ENCODE results near the gene MAP7D1. TPM values are rescaled to one million over a fixed set of nuclear protein-coding genes. Genes with fewer than 3 reads are reported as not detected.

Gene MAP7D1
- total and polyA plus RNA-seq, 10 of the 15 experiments (the other 5 are each of a cell fraction or from before 2014, with no cell fraction given), result 4.4 to 97.6 (median 24.2) TPM

GRCh38 chr1:36155408-36156328 lies at the start of gene MAP7D1 (continued):
- TF ChIP-seq JUNB (IDR thresholded peaks at IDR 0.05), result peak; percentile 51
- peak; percentile 57; the same call in 1 of the 2 replicates for TF ChIP-seq MTA2 (IDR thresholded peaks at IDR 0.05; ENCODE audit: low read depth)
- TF ChIP-seq, protein P1, sequence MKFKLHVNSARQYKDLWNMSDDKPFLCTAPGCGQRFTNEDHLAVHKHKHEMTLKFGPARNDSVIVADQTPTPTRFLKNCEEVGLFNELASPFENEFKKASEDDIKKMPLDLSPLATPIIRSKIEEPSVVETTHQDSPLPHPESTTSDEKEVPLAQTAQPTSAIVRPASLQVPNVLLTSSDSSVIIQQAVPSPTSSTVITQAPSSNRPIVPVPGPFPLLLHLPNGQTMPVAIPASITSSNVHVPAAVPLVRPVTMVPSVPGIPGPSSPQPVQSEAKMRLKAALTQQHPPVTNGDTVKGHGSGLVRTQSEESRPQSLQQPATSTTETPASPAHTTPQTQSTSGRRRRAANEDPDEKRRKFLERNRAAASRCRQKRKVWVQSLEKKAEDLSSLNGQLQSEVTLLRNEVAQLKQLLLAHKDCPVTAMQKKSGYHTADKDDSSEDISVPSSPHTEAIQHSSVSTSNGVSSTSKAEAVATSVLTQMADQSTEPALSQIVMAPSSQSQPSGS (IDR thresholded peaks at IDR 0.05; ENCODE audit: low read length), result no peak
- TF ChIP-seq ZNF384 (IDR thresholded peaks at IDR 0.05; ENCODE audit: borderline replicate concordance, low read depth, low read length), result no peak
- peak; percentile 51 to 61; a peak in 2 of 4 replicates for TF ChIP-seq IKZF2 (IDR thresholded peaks at IDR 0.05)
- TF ChIP-seq CHD1 (IDR thresholded peaks at IDR 0.05; ENCODE audit: low read depth, low read length), result peak; percentile 96
- TF ChIP-seq WRNIP1 (IDR thresholded peaks at IDR 0.05; ENCODE audit: borderline replicate concordance, low read depth, low read length), result no peak
- TF ChIP-seq, protein P2, sequence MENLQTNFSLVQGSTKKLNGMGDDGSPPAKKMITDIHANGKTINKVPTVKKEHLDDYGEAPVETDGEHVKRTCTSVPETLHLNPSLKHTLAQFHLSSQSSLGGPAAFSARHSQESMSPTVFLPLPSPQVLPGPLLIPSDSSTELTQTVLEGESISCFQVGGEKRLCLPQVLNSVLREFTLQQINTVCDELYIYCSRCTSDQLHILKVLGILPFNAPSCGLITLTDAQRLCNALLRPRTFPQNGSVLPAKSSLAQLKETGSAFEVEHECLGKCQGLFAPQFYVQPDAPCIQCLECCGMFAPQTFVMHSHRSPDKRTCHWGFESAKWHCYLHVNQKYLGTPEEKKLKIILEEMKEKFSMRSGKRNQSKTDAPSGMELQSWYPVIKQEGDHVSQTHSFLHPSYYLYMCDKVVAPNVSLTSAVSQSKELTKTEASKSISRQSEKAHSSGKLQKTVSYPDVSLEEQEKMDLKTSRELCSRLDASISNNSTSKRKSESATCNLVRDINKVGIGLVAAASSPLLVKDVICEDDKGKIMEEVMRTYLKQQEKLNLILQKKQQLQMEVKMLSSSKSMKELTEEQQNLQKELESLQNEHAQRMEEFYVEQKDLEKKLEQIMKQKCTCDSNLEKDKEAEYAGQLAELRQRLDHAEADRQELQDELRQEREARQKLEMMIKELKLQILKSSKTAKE (IDR thresholded peaks at IDR 0.05; ENCODE audit: low read depth, poor library complexity, severe bottlenecking), result peak; percentile 60
- no peak for TF ChIP-seq NFIC (IDR thresholded peaks at IDR 0.05; ENCODE audit: low read depth, low read length)
